Measurements from ENCODE around the gene GZMM.

The GZMM gene

DNA sequence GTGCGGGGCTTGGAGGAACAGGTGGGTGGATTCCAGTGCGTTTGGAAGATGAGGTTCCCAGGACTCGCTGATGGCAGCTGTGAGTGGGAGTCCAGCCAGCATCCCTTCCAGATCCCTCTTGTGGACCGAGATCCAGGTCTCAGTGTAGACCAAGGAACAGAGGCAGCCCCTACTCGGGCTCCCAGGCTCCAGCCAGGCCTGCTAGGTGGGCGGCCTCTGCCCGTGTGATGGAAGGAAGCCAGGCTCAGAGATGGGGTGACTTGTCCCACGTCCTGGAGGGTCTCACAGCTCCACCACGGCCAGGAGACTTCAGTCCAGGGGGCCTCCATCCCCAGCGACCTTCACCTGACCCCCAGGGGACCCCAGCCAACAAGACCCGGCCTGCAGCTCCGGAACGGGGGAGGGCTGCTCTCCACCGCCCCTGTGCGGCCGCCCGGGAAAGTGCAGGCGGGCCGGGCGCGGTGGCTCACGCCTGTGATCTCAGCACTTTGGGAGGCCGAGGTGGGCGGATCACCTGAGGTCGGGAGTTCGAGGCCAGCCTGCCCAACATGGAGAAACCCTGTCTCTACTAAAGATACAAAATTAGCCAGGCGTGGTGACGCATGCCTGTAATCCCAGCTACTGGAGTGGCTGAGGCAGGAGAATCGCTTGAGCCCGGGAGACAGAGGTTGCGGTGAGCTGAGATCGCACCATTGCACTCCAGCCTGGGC is 48.3 kb upstream of the GZMM start (continued):
- TF ChIP-seq HOXC10 (CRISPR knock-in tag; IDR thresholded peaks at IDR 0.05) (no peak), ZNF629 (tag by site-specific recombination; IDR thresholded peaks at IDR 0.05) (peak; percentile 44), ZNF658 (tag by site-specific recombination; IDR thresholded peaks at IDR 0.05) (no peak), ZNF747 (tag by site-specific recombination; IDR thresholded peaks at IDR 0.05) (no peak), ZNF792 (tag by site-specific recombination; IDR thresholded peaks at IDR 0.05) (no peak), ZNF660 (tag by site-specific recombination; IDR thresholded peaks at IDR 0.05) (no peak), GFI1B (tag by site-specific recombination; IDR thresholded peaks at IDR 0.05) (no peak), BCL11B (tag by site-specific recombination; IDR thresholded peaks at IDR 0.05; ENCODE audit: low read depth) (no peak), ZNF76 (tag by site-specific recombination; IDR thresholded peaks at IDR 0.05; ENCODE audit: borderline replicate concordance, low read depth) (no peak), SP7 (tag by site-specific recombination; IDR thresholded peaks at IDR 0.05) (peak; percentile 53; the same call in 1 of the 2 replicates), ZNF10 (tag by site-specific recombination; IDR thresholded peaks at IDR 0.05) (no peak), ZNF529 (tag by site-specific recombination; IDR thresholded peaks at IDR 0.05; ENCODE audit: insufficient replicate concordance) (no peak), YY2 (tag by site-specific recombination; IDR thresholded peaks at IDR 0.05) (no peak), TRIM28 (IDR thresholded peaks at IDR 0.05; ENCODE audit: borderline replicate concordance, low read length) (no peak), ZNF335 (tag by site-specific recombination; conservative IDR thresholded peaks at IDR 0.05) (no peak)
- TF ChIP-seq, protein P1, sequence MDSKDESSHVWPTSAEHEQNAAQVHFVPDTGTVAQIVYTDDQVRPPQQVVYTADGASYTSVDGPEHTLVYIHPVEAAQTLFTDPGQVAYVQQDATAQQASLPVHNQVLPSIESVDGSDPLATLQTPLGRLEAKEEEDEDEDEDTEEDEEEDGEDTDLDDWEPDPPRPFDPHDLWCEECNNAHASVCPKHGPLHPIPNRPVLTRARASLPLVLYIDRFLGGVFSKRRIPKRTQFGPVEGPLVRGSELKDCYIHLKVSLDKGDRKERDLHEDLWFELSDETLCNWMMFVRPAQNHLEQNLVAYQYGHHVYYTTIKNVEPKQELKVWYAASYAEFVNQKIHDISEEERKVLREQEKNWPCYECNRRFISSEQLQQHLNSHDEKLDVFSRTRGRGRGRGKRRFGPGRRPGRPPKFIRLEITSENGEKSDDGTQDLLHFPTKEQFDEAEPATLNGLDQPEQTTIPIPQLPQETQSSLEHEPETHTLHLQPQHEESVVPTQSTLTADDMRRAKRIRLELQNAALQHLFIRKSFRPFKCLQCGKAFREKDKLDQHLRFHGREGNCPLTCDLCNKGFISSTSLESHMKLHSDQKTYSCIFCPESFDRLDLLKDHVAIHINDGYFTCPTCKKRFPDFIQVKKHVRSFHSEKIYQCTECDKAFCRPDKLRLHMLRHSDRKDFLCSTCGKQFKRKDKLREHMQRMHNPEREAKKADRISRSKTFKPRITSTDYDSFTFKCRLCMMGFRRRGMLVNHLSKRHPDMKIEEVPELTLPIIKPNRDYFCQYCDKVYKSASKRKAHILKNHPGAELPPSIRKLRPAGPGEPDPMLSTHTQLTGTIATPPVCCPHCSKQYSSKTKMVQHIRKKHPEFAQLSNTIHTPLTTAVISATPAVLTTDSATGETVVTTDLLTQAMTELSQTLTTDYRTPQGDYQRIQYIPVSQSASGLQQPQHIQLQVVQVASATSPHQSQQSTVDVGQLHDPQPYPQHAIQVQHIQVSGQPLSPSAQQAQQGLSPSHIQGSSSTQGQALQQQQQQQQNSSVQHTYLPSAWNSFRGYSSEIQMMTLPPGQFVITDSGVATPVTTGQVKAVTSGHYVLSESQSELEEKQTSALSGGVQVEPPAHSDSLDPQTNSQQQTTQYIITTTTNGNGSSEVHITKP (tag by site-specific recombination; IDR thresholded peaks at IDR 0.05) = no peak
- TF ChIP-seq, protein P2, sequence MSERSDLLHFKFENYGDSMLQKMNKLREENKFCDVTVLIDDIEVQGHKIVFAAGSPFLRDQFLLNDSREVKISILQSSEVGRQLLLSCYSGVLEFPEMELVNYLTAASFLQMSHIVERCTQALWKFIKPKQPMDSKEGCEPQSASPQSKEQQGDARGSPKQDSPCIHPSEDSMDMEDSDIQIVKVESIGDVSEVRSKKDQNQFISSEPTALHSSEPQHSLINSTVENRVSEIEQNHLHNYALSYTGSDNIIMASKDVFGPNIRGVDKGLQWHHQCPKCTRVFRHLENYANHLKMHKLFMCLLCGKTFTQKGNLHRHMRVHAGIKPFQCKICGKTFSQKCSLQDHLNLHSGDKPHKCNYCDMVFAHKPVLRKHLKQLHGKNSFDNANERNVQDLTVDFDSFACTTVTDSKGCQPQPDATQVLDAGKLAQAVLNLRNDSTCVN (tag by site-specific recombination; optimal IDR thresholded peaks at IDR 0.05) = no peak
- TF ChIP-seq, protein P3, sequence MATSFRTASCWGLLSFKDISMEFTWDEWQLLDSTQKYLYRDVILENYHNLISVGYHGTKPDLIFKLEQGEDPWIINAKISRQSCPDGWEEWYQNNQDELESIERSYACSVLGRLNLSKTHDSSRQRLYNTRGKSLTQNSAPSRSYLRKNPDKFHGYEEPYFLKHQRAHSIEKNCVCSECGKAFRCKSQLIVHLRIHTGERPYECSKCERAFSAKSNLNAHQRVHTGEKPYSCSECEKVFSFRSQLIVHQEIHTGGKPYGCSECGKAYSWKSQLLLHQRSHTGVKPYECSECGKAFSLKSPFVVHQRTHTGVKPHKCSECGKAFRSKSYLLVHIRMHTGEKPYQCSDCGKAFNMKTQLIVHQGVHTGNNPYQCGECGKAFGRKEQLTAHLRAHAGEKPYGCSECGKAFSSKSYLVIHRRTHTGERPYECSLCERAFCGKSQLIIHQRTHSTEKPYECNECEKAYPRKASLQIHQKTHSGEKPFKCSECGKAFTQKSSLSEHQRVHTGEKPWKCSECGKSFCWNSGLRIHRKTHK (tag by site-specific recombination; IDR thresholded peaks at IDR 0.05) = no peak
- TF ChIP-seq, protein P4, sequence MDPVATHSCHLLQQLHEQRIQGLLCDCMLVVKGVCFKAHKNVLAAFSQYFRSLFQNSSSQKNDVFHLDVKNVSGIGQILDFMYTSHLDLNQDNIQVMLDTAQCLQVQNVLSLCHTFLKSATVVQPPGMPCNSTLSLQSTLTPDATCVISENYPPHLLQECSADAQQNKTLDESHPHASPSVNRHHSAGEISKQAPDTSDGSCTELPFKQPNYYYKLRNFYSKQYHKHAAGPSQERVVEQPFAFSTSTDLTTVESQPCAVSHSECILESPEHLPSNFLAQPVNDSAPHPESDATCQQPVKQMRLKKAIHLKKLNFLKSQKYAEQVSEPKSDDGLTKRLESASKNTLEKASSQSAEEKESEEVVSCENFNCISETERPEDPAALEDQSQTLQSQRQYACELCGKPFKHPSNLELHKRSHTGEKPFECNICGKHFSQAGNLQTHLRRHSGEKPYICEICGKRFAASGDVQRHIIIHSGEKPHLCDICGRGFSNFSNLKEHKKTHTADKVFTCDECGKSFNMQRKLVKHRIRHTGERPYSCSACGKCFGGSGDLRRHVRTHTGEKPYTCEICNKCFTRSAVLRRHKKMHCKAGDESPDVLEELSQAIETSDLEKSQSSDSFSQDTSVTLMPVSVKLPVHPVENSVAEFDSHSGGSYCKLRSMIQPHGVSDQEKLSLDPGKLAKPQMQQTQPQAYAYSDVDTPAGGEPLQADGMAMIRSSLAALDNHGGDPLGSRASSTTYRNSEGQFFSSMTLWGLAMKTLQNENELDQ (tag by site-specific recombination; IDR thresholded peaks at IDR 0.05; ENCODE audit: low read depth) = no peak
- TF ChIP-seq, protein P5, sequence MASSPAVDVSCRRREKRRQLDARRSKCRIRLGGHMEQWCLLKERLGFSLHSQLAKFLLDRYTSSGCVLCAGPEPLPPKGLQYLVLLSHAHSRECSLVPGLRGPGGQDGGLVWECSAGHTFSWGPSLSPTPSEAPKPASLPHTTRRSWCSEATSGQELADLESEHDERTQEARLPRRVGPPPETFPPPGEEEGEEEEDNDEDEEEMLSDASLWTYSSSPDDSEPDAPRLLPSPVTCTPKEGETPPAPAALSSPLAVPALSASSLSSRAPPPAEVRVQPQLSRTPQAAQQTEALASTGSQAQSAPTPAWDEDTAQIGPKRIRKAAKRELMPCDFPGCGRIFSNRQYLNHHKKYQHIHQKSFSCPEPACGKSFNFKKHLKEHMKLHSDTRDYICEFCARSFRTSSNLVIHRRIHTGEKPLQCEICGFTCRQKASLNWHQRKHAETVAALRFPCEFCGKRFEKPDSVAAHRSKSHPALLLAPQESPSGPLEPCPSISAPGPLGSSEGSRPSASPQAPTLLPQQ (tag by site-specific recombination; IDR thresholded peaks at IDR 0.05) = no peak
